ENCODE measurements around the gene SERPINE1. TPM values are rescaled to one million over a fixed set of nuclear protein-coding genes. Genes with fewer than 3 reads are reported as not detected.

The SERPINE1 gene
- total RNA-seq, 1 donor from 2014 or later: 229 TPM

- no peaks in the 10 kb centered on the region for H3K36me3 ChIP-seq (ENCODE audit: control insufficient read depth, insufficient read depth, low read length)
- no peaks in the 10 kb centered on the region for H3K27me3 ChIP-seq (ENCODE audit: control insufficient read depth, insufficient read depth, low read length)
- no peak for TF ChIP-seq CTCF (IDR thresholded peaks at IDR 0.05; ENCODE audit: insufficient read depth, low read length, poor library complexity, severe bottlenecking)
- H3K4me3 ChIP-seq (ENCODE audit: low read depth, low read length): no peak overlapping the region
- no peak for DNase-seq (ENCODE audit: low read depth)
Observed at GRCh38 chr7:101113836-101114235, 13.1 kb upstream of the SERPINE1 start.

GRCh38 chr7:101114492-101114891 lies 12.4 kb upstream of the SERPINE1 start:
- TF ChIP-seq CTCF (IDR thresholded peaks at IDR 0.05; ENCODE audit: insufficient read depth, low read length, poor library complexity, severe bottlenecking): no peak
- DNase-seq (ENCODE audit: low read depth): no peak
- Histone ChIP-seq H3K36me3 (ENCODE audit: control insufficient read depth, insufficient read depth, low read length) (no peaks in the 10 kb centered on the region), H3K27me3 (ENCODE audit: control insufficient read depth, insufficient read depth, low read length) (no peaks in the 10 kb centered on the region), H3K4me3 (ENCODE audit: low read depth, low read length) (no peak overlapping the region)

- Histone ChIP-seq H3K27me3 (ENCODE audit: control insufficient read depth, insufficient read depth, low read length) (no peaks in the 10 kb centered on the region), H3K4me3 (ENCODE audit: low read depth, low read length) (no peak overlapping the region)
- no peak for DNase-seq (ENCODE audit: low read depth)
Observed at GRCh38 chr7:101115215-101115614, 11.7 kb upstream of the SERPINE1 start.

GRCh38 chr7:101116898-101117297 lies 10.0 kb upstream of the SERPINE1 start:
- no peaks in the 10 kb centered on the region for H3K36me3 ChIP-seq (ENCODE audit: control insufficient read depth, insufficient read depth, low read length)
- H3K4me3 ChIP-seq (ENCODE audit: low read depth, low read length): no peak overlapping the region
- DNase-seq (ENCODE audit: low read depth): no peak
- H3K27me3 ChIP-seq (ENCODE audit: control insufficient read depth, insufficient read depth, low read length): no peaks in the 10 kb centered on the region
- no peak for TF ChIP-seq CTCF (IDR thresholded peaks at IDR 0.05; ENCODE audit: insufficient read depth, low read length, poor library complexity, severe bottlenecking)

More at GRCh38 chr7:101115215-101115614, 11.7 kb upstream of the SERPINE1 start:
- TF ChIP-seq CTCF (IDR thresholded peaks at IDR 0.05; ENCODE audit: insufficient read depth, low read length, poor library complexity, severe bottlenecking): no peak
- H3K36me3 ChIP-seq (ENCODE audit: control insufficient read depth, insufficient read depth, low read length): no peaks in the 10 kb centered on the region

- DNase-seq (ENCODE audit: low read depth): no peak
- Histone ChIP-seq H3K27me3 (ENCODE audit: control insufficient read depth, insufficient read depth, low read length) (no peaks in the 10 kb centered on the region), H3K4me3 (ENCODE audit: low read depth, low read length) (no peak overlapping the region), H3K36me3 (ENCODE audit: control insufficient read depth, insufficient read depth, low read length) (no peaks in the 10 kb centered on the region)
- no peak for TF ChIP-seq CTCF (IDR thresholded peaks at IDR 0.05; ENCODE audit: insufficient read depth, low read length, poor library complexity, severe bottlenecking)
Observed at GRCh38 chr7:101118856-101119255, 8.0 kb upstream of the SERPINE1 start.

GRCh38 chr7:101119876-101120275 lies 7.0 kb upstream of the SERPINE1 start:
- no peak overlapping the region for H3K4me3 ChIP-seq (ENCODE audit: low read depth, low read length)
- H3K36me3 ChIP-seq (ENCODE audit: control insufficient read depth, insufficient read depth, low read length): no peaks in the 10 kb centered on the region
- H3K27me3 ChIP-seq (ENCODE audit: control insufficient read depth, insufficient read depth, low read length): no peaks in the 10 kb centered on the region
- no peak for DNase-seq (ENCODE audit: low read depth)
- TF ChIP-seq CTCF (IDR thresholded peaks at IDR 0.05; ENCODE audit: insufficient read depth, low read length, poor library complexity, severe bottlenecking): no peak

Data from kidney epithelial cell (primary cell).